ENCODE data around the gene GJA5. TPM values are rescaled to one million over a fixed set of nuclear protein-coding genes. Genes with fewer than 3 reads are reported as not detected.
A peak's percentile ranks its signal among the peaks of the same experiment; 100 is the strongest.

The GJA5 gene
- total RNA-seq, 1 donor from 2014 or later: 189 TPM

- no peaks in the 10 kb centered on the region for H3K9me3 Mint-ChIP-seq (ENCODE audit: unreplicated experiment)
- H3K4me1 Mint-ChIP-seq (ENCODE audit: unreplicated experiment): peaks cover 74% of the 10 kb centered on the region
- no peak overlapping the region for H3K27ac Mint-ChIP-seq (ENCODE audit: unreplicated experiment)
- peaks cover 9% of the 10 kb centered on the region for H3K36me3 Mint-ChIP-seq (ENCODE audit: low read depth, unreplicated experiment)
- DNase-seq (ENCODE audit: low spot score): no peak
- no peak for TF ChIP-seq CTCF (IDR thresholded peaks at IDR 0.05; ENCODE audit: unreplicated experiment)
- H3K27me3 Mint-ChIP-seq (ENCODE audit: unreplicated experiment): peaks cover 3% of the 10 kb centered on the region
- no peak overlapping the region for H3K4me3 Mint-ChIP-seq (ENCODE audit: unreplicated experiment)
Observed at GRCh38 chr1:147777694-147778093, 17.3 kb upstream of the GJA5 start.

GRCh38 chr1:147773215-147773715 lies 12.9 kb upstream of the GJA5 start:
- H3K27ac Mint-ChIP-seq (ENCODE audit: unreplicated experiment): peak overlapping the region; percentile 74
- peaks cover 7% of the 10 kb centered on the region for H3K27me3 Mint-ChIP-seq (ENCODE audit: unreplicated experiment)
- peak overlapping the region; percentile 89 for H3K4me3 Mint-ChIP-seq (ENCODE audit: unreplicated experiment)
- DNase-seq (ENCODE audit: low spot score): no peak
- no peak for TF ChIP-seq CTCF (IDR thresholded peaks at IDR 0.05; ENCODE audit: unreplicated experiment)
- H3K36me3 Mint-ChIP-seq (ENCODE audit: low read depth, unreplicated experiment): peaks cover 22% of the 10 kb centered on the region
- H3K4me1 Mint-ChIP-seq (ENCODE audit: unreplicated experiment): peaks cover 62% of the 10 kb centered on the region
- H3K9me3 Mint-ChIP-seq (ENCODE audit: unreplicated experiment): no peaks in the 10 kb centered on the region

- no peak for TF ChIP-seq CTCF (IDR thresholded peaks at IDR 0.05; ENCODE audit: unreplicated experiment)
- no peaks in the 10 kb centered on the region for H3K9me3 Mint-ChIP-seq (ENCODE audit: unreplicated experiment)
- H3K4me1 Mint-ChIP-seq (ENCODE audit: unreplicated experiment): peaks cover 61% of the 10 kb centered on the region
- H3K36me3 Mint-ChIP-seq (ENCODE audit: low read depth, unreplicated experiment): peaks cover 27% of the 10 kb centered on the region
- DNase-seq (ENCODE audit: low spot score): no peak
- peak overlapping the region; percentile 89 for H3K4me3 Mint-ChIP-seq (ENCODE audit: unreplicated experiment)
- no peak overlapping the region for H3K27ac Mint-ChIP-seq (ENCODE audit: unreplicated experiment)
- peaks cover 5% of the 10 kb centered on the region for H3K27me3 Mint-ChIP-seq (ENCODE audit: unreplicated experiment)
Observed at GRCh38 chr1:147772570-147772969, 12.2 kb upstream of the GJA5 start.

GRCh38 chr1:147771226-147772125 lies 11.1 kb upstream of the GJA5 start:
- no peaks in the 10 kb centered on the region for H3K9me3 Mint-ChIP-seq (ENCODE audit: unreplicated experiment)
- peaks cover 4% of the 10 kb centered on the region for H3K27me3 Mint-ChIP-seq (ENCODE audit: unreplicated experiment)
- DNase-seq (ENCODE audit: low spot score): no peak
- no peak overlapping the region for H3K27ac Mint-ChIP-seq (ENCODE audit: unreplicated experiment)
- peak overlapping the region; percentile 89 for H3K4me3 Mint-ChIP-seq (ENCODE audit: unreplicated experiment)
- no peak for TF ChIP-seq CTCF (IDR thresholded peaks at IDR 0.05; ENCODE audit: unreplicated experiment)
- peaks cover 59% of the 10 kb centered on the region for H3K4me1 Mint-ChIP-seq (ENCODE audit: unreplicated experiment)
- H3K36me3 Mint-ChIP-seq (ENCODE audit: low read depth, unreplicated experiment): peaks cover 24% of the 10 kb centered on the region

GRCh38 chr1:147769106-147769505 lies 8.7 kb upstream of the GJA5 start:
- DNase-seq (ENCODE audit: low spot score): no peak
- Mint-ChIP-seq H3K9me3 (ENCODE audit: unreplicated experiment) (no peaks in the 10 kb centered on the region), H3K27ac (ENCODE audit: unreplicated experiment) (no peak overlapping the region), H3K36me3 (ENCODE audit: low read depth, unreplicated experiment) (peaks cover 30% of the 10 kb centered on the region), H3K4me1 (ENCODE audit: unreplicated experiment) (peaks cover 49% of the 10 kb centered on the region), H3K27me3 (ENCODE audit: unreplicated experiment) (peaks cover 4% of the 10 kb centered on the region), H3K4me3 (ENCODE audit: unreplicated experiment) (peak overlapping the region; percentile 42)
- TF ChIP-seq CTCF (IDR thresholded peaks at IDR 0.05; ENCODE audit: unreplicated experiment): no peak
